SHP77 (cell line): ENCODE results near the gene PNLIP.

ENCODE experiments used
- DNase-seq, 2 experiments: peaks; one replicate each; lab custom pipeline; 2025; lab: John Stamatoyannopoulos, UW

The PNLIP gene

GRCh38 chr10:116545756-116546155 lies at the start of gene PNLIP:
Gene PNLIP (plus strand): TSS chr10:116545931. CDS start chr10:116546093, 162 bp downstream.
- no peak for DNase-seq

DNA sequence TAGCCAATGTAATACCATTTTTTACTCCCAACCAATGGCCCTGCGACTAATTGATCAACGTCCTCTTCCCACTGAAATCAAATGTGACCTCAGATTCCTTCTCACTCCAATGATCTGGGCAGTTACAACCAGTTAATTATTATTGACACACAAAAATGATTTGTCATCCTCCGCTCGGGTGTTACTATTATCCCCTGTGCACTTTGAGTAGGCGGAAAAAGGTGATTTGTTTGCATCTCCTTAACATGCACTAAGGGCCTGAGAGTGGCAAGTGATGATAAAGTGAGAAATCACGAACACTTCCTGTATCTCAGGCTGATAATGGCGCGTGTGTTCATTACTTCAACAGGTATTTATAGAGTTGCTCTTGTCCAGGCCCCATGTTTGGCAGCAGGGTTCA lies 40.9 kb upstream of the PNLIP start:
- no peak for DNase-seq

DNA sequence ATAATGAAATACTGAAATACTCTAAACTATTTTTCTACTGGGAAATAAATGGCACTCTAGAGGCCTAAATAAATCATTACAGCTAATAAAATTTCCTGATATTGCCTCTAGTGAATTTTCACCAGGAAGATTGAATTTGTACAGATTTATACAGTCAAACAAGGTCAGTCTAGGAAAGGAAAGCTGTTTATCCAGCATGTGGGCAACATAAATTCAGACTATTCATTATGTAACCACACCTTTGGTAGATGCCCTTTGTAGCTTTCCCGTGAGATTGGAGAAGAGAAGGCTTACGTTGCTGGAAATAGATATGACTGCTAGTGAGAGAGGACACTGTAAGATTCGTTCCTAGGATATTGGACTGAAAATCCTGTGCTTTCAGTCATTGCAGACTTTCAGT lies 35.2 kb upstream of the PNLIP start:
- DNase-seq, result no peak

GRCh38 chr10:116511365-116511764 lies 34.4 kb upstream of the PNLIP start:
- no peak for DNase-seq

DNA sequence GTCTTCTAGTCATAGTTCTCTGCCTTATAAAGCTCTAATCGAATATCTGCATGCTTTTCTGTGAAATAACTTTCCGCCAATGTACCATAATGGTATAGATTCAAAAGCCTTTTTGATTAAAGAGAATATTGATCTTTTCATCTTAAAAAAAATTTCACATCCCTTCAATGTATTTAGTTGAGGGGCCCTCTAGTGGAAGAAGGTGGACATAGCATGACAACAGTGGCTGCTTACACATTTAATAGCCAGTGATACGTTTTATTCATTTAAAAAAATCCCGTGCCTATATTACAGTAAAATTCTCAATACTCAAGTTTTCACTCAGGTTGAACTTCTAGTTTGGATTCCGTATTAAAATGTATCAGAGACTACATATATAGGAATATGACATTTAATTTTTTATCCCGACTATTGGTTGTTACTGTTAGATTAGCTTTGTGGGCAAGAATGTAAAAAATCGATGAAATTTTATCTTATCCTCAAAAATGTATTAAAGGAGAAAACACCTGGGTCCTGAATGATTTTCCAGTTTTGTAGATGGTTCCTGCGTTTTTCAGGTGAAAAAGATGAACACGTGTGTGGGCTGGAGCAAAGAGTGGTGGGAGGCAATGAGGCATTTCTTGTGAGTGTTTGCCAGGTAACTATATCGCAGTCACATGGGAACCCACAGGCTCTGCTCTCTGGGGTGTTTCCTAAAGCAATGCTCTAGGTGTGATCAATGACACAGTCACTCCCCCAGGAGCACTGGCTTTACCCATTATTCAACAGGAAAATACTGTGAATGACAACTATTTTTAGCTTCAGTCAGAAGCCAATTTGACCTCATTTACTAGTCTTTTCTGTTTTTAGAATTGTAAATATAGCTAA lies 24.1 kb upstream of the PNLIP start:
- DNase-seq, result peak in 1 of 2 experiments; percentile 11

GRCh38 chr10:116522803-116523381 lies 22.8 kb upstream of the PNLIP start:
- DNase-seq, result no peak

DNA sequence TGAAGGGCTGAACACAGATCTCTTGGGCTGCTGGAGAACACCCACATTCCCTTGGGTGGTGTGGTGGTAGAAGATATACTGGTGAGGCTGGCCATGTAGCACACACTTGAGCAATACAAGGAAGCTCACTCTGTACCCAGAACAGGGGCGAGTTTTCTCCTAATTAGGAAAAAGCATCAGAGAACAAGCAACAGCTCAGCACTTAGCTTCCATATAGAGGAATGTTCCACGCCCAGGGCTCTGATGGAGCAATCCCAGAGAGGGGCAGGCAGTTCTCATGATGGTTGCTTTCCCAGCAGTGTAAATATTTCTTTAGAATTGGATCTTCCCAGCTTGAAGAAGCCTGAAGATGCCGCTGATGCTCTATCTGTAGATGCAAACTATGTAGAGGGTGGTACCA lies 21.0 kb upstream of the PNLIP start:
- DNase-seq, result no peak

GRCh38 chr10:116526219-116526618 lies 19.5 kb upstream of the PNLIP start:
- no peak for DNase-seq

- DNase-seq, result no peak
These were observed 8.9 kb upstream of the PNLIP start for GRCh38 chr10:116536810-116537209.

DNA sequence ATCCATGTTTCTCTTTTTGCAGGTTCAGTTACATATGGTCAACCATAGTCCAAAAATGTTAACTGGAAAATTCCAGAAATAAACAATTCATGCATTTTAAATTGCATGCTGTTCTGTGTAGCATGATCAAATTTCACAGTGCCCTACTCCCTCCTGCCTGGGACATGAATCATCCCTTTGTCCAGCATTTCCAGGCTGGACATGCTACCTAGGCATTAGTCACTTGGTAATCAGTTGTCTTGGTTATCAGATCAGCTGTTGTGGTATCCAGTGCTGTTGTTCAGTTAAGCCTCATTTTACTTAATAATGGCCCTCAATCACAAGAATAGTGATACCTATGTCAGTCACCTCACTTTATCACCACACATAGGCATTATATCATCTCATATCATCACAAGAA lies 7.3 kb upstream of the PNLIP start:
- no peak for DNase-seq

- DNase-seq, result no peak
These were observed 6.7 kb upstream of the PNLIP start for GRCh38 chr10:116538992-116539391.

DNA sequence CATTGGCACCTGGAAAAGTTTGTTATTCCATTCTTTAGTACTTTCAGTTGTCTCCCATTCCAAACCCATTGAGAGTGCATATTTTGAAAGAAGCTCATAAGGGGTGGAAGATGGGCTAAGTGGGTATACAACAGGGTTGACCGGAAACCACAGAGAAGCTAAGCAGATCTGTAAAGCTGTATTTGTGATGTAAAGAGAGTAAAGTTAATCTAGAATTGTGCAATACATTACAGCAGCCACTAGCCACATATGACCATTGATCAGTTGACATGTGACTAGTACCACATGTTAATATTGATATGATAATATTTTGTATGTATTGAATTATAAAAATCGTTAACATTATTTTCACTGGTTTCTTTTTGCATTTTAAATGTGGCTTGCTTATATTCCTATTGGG lies 4.9 kb upstream of the PNLIP start:
- DNase-seq, result no peak

DNA sequence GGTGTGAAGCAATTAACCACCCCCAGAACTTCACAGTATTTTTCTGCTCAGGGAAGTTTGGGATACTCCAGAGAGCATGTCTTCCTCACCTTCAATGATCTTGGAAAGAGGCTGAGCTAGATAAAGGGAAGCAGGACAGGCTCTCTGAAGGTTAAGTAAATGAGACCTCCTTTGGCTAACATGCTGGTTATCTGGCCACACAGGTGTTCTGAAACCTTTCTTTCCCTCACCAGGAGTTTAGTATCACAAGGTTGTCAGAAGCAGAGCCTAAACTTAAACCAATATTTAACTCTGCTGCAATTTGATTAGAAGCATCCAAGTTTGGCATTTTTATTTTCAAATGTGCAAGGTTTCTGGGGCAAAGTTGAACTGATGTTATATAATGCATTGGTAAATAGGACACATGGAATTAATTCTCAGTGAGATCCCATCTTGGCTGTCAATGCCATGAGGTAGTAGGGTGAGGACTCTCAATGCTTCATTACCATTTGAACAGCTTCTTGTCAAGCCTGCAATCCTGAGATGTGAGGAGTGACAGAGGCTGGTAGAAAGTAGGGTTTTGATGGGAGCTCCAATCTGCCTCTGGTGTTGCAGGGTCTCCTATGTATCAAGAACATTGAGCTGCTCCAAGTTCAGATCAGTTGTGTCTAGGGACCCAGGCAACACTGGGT lies 3.6 kb upstream of the PNLIP start:
- DNase-seq, result no peak

DNA sequence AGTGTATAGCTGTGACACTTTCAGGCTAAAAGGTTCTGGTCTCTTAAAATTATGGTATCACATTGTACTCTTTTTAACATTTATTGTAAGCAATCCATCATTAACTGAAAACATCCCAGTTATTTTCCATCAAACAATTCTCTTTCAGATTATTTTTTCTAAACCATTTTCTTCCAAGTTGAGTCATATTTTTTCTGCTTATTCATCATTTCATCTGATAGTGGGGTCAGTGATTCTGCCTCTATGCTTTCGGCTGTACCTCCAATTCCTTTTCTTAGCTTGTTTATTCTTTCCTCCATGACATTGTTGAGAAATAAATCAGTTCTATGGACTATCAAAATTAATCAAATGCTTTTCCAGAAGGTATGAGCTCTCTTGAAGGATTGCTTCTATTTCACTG lies 609 bp upstream of the PNLIP start:
- DNase-seq, result no peak

DNA sequence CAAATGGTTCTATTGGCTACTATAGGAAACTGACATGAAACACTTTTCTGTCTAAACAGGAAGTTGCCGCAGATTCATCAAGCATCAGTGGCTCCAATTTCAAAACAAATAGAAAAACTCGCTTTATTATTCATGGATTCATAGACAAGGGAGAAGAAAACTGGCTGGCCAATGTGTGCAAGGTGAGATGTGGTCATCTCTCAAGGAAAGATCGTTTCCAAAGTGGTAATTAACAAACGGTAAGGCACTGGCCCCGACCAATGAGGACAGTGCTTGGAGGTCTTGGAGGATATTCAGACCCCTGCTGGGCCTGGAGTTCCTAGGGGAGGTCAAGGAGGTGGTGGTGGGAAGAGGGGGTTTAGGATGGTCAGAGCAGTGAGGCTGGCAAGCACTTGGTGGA lies 2.6 kb downstream of the PNLIP start:
- DNase-seq, result no peak

DNA sequence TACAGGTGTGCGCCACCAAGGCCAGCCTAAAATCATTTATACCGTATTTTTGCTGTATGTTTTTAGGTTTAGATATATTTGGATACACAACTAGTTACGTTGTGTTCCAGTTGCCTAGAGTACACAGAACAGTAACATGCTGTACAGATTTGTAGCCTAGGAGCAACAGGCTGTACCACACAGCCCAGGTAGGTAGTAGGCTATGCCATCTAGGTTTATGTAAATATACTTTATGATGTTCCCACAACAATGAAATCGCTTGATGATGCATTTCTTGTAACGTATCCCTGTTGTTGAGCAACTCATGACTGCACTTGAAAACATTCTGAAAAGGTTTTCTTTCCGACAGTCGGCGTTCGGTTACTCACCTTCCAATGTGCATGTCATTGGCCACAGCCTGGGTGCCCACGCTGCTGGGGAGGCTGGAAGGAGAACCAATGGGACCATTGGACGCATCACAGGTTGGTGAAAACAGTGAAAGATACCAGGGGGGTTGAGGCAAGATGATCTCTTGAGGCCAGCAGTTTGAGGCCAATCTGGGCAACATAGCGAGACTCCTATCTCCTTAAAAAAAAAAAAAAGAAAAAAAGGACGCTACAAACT lies 7.7 kb downstream of the PNLIP start:
- DNase-seq, result no peak

GRCh38 chr10:116554628-116555027 lies 8.9 kb downstream of the PNLIP start:
- no peak for DNase-seq

GRCh38 chr10:116555880-116556279 lies 10.1 kb downstream of the PNLIP start:
- DNase-seq, result no peak

- DNase-seq, result no peak
These were observed 11.7 kb downstream of the PNLIP start for GRCh38 chr10:116557305-116557880.

- no peak for DNase-seq
These were observed 19.8 kb downstream of the PNLIP start for GRCh38 chr10:116565534-116565933.

- no peak for DNase-seq
These were observed 21.2 kb downstream of the PNLIP start for GRCh38 chr10:116566932-116567331.

DNA sequence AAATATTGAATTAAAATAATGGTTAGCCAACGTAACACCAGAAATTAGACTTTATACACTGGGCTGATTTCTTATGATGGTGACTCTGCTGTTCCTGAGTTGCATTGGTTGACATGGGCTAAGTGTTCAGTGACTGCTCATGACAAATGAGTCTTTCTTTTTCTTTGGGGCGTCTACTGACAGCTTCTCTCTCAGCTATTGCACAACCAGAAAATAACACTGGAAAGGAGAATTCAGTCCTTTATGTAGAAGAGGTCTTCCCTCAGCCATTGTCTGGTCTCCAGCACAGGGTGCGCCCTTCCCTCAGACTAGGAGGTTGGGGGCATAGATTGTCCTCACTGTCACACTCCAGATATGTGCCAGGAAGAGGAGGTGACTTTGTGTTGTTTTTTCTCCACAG lies 21.6 kb downstream of the PNLIP start:
- DNase-seq, result no peak
